Activated B cell treated with CpG ODN at 0.5 μM for 24 hours (primary cell): Measurements from ENCODE around the gene ATRNL1. TPM values are rescaled to one million over a fixed set of nuclear protein-coding genes. Genes with fewer than 3 reads are reported as not detected.
"Not testable (repeated sequence)": the region's sequence is repeated elsewhere in the genome, so short reads cannot be mapped to it uniquely, and the experiment has no call there.

Experiments used
- ATAC-seq: fragments of 200-7000 bp; cut with Tn5 transposase; one replicate; pipeline ENCODE4 v1.10.0; 2021; ENCODE audit warnings: low read depth, mild to moderate bottlenecking, moderate library complexity
- CTCF ChIA-PET: fragments of 350-600 bp; sonication (Branson Sonifier 250); formaldehyde crosslinking; loops from one replicate; lab custom pipeline; 2021; ENCODE audit warnings: antibody characterized with exemption; lab: Charles Lee
- POLR2A ChIA-PET: fragments of 350-600 bp; sonication (Branson Sonifier 250); formaldehyde crosslinking; loops from one replicate; lab custom pipeline; 2021; ENCODE audit warnings: antibody characterized with exemption; lab: Charles Lee
- DNase-seq: peaks from one replicate; pipeline ENCODE4 v3.0.0; 2022
- H3K27ac Mint-ChIP-seq: one replicate; pipeline ENCODE4 v1.8.0; 2020; ENCODE audit warnings: mixed read lengths
- H3K27me3 Mint-ChIP-seq: one replicate; pipeline ENCODE4 v1.8.0; 2021; ENCODE audit warnings: mixed read lengths
- H3K36me3 Mint-ChIP-seq: one replicate; pipeline ENCODE4 v1.8.0; 2021; ENCODE audit warnings: low read depth, mixed read lengths
- H3K4me1 Mint-ChIP-seq: one replicate; pipeline ENCODE4 v1.8.0; 2021; ENCODE audit warnings: mixed read lengths
- H3K4me3 Mint-ChIP-seq: one replicate; pipeline ENCODE4 v1.8.0; 2020; ENCODE audit warnings: mild to moderate bottlenecking, mixed read lengths
- H3K9me3 Mint-ChIP-seq: one replicate; pipeline ENCODE4 v1.8.0; 2020; ENCODE audit warnings: mixed read lengths
- intact Hi-C: fragments of 100-400 bp; cut with micrococcal nuclease; formaldehyde crosslinking; loops from one replicate; pipeline ENCODE4 v1.15.1; 2024
- total RNA-seq: library from RNA; stranded (reverse); gene quantifications from 2 replicates; pipeline ENCODE4 v1.2.3, GENCODE V29; 2022
- TF ChIP-seq, protein P1 (sequence below): fragments of 200-600 bp; IDR thresholded peaks from one replicate; pipeline ENCODE4 v1.8.0; 2022; ENCODE audit warnings: antibody characterized with exemption, mild to moderate bottlenecking

ATRNL1 gene
- total RNA-seq, 1 donor from 2014 or later: 1.2 TPM

DNA sequence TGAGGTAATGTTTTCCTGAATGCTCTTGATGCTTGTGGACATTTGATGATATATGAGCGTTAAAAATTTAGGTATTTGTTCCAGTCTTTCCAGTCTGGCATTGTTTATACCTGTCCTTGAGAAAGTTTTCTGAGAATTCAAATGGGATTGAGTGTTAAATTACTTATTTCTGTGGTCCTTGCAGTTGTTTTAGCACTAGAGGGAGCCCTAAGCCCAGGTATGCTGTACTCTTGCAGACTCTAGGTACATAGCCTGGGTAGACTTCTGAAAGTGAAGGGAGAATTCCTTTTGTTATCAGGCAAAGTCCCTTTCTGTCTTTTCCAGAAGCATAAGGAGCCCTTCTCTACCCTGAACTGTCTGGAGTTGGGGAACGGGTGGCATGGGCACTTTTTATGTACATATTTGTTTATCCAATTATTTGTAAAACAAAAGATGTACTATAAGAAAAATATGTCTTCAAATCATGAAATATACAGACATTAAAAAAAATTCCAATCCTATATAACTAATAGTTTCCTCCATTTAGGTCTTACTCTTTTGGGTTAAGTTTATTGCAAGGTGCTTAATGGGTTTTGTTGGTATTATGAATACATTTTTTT is 262.1 kb downstream of the ATRNL1 start:
- H3K27me3 Mint-ChIP-seq: no peaks in the 10 kb centered on the region
- ATAC-seq: no peak
- H3K27ac Mint-ChIP-seq: no peak overlapping the region
- H3K4me3 Mint-ChIP-seq: no peak overlapping the region
- POLR2A ChIA-PET: no interaction called here
- no peaks in the 10 kb centered on the region for H3K4me1 Mint-ChIP-seq
- no peaks in the 10 kb centered on the region for H3K9me3 Mint-ChIP-seq
- intact Hi-C loops: loop anchor here (10.0 kb wide), 1 partner anchor 1140 kb away; no protein-coding TSS in a partner anchor
- TF ChIP-seq, protein P1, sequence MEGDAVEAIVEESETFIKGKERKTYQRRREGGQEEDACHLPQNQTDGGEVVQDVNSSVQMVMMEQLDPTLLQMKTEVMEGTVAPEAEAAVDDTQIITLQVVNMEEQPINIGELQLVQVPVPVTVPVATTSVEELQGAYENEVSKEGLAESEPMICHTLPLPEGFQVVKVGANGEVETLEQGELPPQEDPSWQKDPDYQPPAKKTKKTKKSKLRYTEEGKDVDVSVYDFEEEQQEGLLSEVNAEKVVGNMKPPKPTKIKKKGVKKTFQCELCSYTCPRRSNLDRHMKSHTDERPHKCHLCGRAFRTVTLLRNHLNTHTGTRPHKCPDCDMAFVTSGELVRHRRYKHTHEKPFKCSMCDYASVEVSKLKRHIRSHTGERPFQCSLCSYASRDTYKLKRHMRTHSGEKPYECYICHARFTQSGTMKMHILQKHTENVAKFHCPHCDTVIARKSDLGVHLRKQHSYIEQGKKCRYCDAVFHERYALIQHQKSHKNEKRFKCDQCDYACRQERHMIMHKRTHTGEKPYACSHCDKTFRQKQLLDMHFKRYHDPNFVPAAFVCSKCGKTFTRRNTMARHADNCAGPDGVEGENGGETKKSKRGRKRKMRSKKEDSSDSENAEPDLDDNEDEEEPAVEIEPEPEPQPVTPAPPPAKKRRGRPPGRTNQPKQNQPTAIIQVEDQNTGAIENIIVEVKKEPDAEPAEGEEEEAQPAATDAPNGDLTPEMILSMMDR: no peak
- CTCF ChIA-PET: no interaction called here
- no peaks in the 10 kb centered on the region for H3K36me3 Mint-ChIP-seq
- no peak for DNase-seq

DNA sequence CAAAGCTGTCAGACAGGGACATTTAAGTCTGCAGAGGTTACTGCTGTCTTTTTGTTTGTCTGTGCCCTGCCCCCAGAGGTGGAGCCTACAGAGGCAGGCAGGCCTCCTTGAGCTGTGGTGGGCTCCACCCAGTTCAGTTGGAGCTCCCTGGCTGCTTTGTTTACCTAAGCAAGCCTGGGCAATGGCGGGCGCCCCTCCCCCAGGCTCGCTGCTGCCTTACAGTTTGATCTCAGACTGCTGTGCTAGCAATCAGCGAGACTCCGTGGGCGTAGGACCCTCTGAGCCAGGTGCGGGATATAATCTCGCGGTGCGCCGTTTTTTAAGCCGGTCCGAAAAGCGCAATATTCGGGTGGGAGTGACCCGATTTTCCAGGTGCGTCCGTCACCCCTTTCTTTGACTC is 274.8 kb downstream of the ATRNL1 start:
- peaks cover 16% of the 10 kb centered on the region for H3K9me3 Mint-ChIP-seq
- DNase-seq, H3K4me1 Mint-ChIP-seq, CTCF ChIA-PET, POLR2A ChIA-PET, ATAC-seq, H3K27ac Mint-ChIP-seq, intact Hi-C loops, H3K27me3 Mint-ChIP-seq, H3K36me3 Mint-ChIP-seq, H3K4me3 Mint-ChIP-seq: not testable (repeated sequence)

DNA sequence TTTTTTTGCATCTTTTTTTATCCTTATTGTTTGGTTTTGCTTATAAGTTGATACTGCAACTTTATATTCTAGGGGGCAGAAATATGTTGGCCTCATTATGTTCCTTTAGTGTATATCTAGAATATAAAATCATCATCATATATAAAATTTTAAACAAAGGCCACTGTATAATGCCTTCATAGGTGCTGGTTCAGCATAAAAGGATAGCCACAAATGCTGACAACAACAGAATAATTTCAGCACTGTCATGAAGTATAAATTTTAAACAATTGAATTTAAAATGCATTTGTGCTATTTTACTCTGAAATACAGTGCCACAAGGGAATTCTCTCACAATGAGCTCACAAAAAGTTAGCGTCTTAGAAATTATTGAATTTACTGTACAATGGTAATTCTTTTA is 285.9 kb downstream of the ATRNL1 start:
- TF ChIP-seq, protein P1: no peak
- DNase-seq (no peak), ATAC-seq (no peak)
- Mint-ChIP-seq H3K9me3 (no peaks in the 10 kb centered on the region), H3K4me1 (no peaks in the 10 kb centered on the region), H3K36me3 (no peaks in the 10 kb centered on the region), H3K27ac (no peak overlapping the region), H3K4me3 (no peak overlapping the region), H3K27me3 (no peaks in the 10 kb centered on the region)
- CTCF ChIA-PET: no interaction called here
- intact Hi-C loops: no loop called here
- POLR2A ChIA-PET: no interaction called here

DNA sequence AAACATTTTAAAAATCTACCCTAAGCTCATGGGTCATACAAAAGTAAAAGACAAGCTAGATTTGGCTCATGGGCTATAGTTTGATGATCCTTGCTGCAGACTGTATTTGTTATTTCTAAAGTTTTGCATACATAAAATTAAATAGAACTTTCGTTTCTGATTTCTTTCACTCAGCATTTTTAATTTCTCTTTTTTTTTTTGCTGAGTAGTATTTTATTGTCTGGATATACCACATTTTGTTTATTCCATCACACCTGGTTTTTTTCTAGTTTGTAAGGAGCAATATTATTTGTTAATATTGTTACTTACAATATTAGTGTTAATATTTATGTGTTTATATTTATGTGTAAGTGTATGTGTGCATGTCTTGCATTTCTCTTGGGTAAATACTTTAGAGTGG is 291.5 kb downstream of the ATRNL1 start:
- TF ChIP-seq, protein P1: no peak
- no peak overlapping the region for H3K4me3 Mint-ChIP-seq
- no peaks in the 10 kb centered on the region for H3K9me3 Mint-ChIP-seq
- H3K36me3 Mint-ChIP-seq: no peaks in the 10 kb centered on the region
- H3K27me3 Mint-ChIP-seq: no peaks in the 10 kb centered on the region
- intact Hi-C loops: no loop called here
- ATAC-seq: no peak
- H3K4me1 Mint-ChIP-seq: no peaks in the 10 kb centered on the region
- ChIA-PET CTCF (no interaction called here), POLR2A (no interaction called here)
- no peak overlapping the region for H3K27ac Mint-ChIP-seq
- no peak for DNase-seq

DNA sequence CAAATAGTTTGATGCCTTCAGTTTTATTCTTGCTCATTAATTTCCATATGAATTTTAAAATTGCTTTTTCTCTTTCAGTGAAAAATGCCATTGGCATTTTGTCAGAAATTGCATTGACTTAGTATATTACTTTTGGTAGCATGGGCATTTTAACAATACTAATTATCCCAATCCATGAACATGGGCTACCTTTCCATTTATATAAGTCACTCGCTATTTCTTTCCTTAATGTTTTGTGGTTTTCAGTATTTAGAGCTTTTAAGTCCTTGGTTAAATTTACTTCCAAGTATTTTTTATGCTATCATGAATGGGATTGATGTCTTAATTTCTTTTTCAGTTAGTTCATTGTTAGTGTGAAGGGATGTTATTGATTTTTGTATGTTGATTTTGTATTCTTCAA is 297.4 kb downstream of the ATRNL1 start:
- DNase-seq: no peak
- ATAC-seq: no peak
- Mint-ChIP-seq H3K9me3 (peaks cover 5% of the 10 kb centered on the region), H3K4me1 (no peaks in the 10 kb centered on the region), H3K27ac (no peak overlapping the region), H3K36me3 (no peaks in the 10 kb centered on the region), H3K27me3 (no peaks in the 10 kb centered on the region), H3K4me3 (no peak overlapping the region)
- ChIA-PET POLR2A (no interaction called here), CTCF (no interaction called here)
- intact Hi-C loops: no loop called here
- TF ChIP-seq, protein P1: no peak

DNA sequence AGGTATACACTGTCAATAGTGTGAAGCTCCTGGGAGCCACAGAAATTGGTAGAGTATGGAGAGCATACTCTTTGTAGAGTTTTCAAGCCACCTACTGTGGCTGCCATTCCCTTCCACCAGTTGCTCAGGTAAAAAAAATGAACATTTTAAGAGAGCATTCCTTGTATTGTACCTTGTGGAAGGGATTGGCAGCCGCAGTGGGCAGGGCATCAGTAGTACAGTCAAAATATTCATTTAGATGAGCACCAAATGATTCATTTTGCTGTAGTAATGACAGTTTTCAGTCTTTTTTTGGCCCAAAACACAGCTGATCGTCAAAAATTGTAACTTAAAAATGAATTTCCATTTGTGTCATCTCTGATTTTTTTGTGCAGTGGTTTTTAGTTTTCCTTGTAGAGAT is 304.9 kb downstream of the ATRNL1 start:
- Mint-ChIP-seq H3K9me3 (peaks cover 2% of the 10 kb centered on the region), H3K27ac (no peak overlapping the region), H3K36me3 (no peaks in the 10 kb centered on the region), H3K4me3 (no peak overlapping the region), H3K27me3 (no peaks in the 10 kb centered on the region), H3K4me1 (no peaks in the 10 kb centered on the region)
- POLR2A ChIA-PET: no interaction called here
- ATAC-seq (no peak), DNase-seq (no peak)
- TF ChIP-seq, protein P1: no peak
- intact Hi-C loops: no loop called here
- CTCF ChIA-PET: no interaction called here
